Lung (tissue), 12 donors: ENCODE results near the gene ZNRD2. TPM values are rescaled to one million over a fixed set of nuclear protein-coding genes. Genes with fewer than 3 reads are reported as not detected.
A peak's percentile ranks its signal among the peaks of the same experiment; 100 is the strongest.

Source experiments
- ATAC-seq: fragments of 200-7000 bp; cut with Tn5 transposase; one replicate; pipeline ENCODE4 v1.9.1; 2020; ENCODE audit warnings: moderate number of reproducible peaks; ENCODE audit not compliant: insufficient read depth, low FRiP score
- DNase-seq, 3 donors: peaks; one replicate each; pipeline ENCODE4 v3.0.0-alpha.2; 2013 to 2017
- H3K27ac ChIP-seq, 2 donors: one replicate each; pipeline ENCODE4 v1.5.1; 2013; ENCODE audit warnings: mild to moderate bottlenecking in 2 of 2, moderate library complexity in 2 of 2, control low read depth in 1 of 2, inconsistent platforms in 1 of 2, low read depth in 1 of 2, low read length in 1 of 2
- H3K27me3 ChIP-seq, 3 donors: one replicate each; pipeline ENCODE4 v1.5.1; 2013; ENCODE audit warnings: low read length in 2 of 3; ENCODE audit not compliant: control insufficient read depth in 3 of 3, insufficient read depth in 3 of 3
- H3K36me3 ChIP-seq, 4 donors: one replicate each; pipeline ENCODE4 v1.5.1; 2013; ENCODE audit warnings: low read length in 4 of 4, mild to moderate bottlenecking in 1 of 4, moderate library complexity in 1 of 4; ENCODE audit not compliant: control insufficient read depth in 4 of 4, insufficient read depth in 4 of 4
- H3K4me1 ChIP-seq, 5 donors: one replicate each; pipeline ENCODE4 v1.5.1; 2013; ENCODE audit warnings: low read length in 5 of 5, mild to moderate bottlenecking in 2 of 5, moderate library complexity in 1 of 5; ENCODE audit not compliant: control insufficient read depth in 5 of 5, insufficient read depth in 5 of 5
- H3K4me3 ChIP-seq: one replicate; pipeline ENCODE4 v1.5.1; 2013; ENCODE audit warnings: mild to moderate bottlenecking, control low read depth, moderate library complexity
- H3K9ac ChIP-seq, 2 donors: one replicate each; pipeline ENCODE4 v1.5.1; 2013; ENCODE audit warnings: low read length in 2 of 2, control low read depth in 1 of 2; ENCODE audit not compliant: insufficient read depth in 1 of 2
- H3K9me3 ChIP-seq, 4 donors: one replicate each; pipeline ENCODE4 v1.5.1; 2013; ENCODE audit warnings: low read length in 3 of 4, mild to moderate bottlenecking in 1 of 4, moderate library complexity in 1 of 4; ENCODE audit not compliant: control insufficient read depth in 4 of 4, insufficient read depth in 3 of 4
- CTCF ChIP-seq: IDR thresholded peaks from 2 replicates; pipeline ENCODE4 v1.5.1; 2012; ENCODE audit warnings: mild to moderate bottlenecking; ENCODE audit errors: control extremely low read depth, extremely low read depth
- WGBS, 2 donors: extraction: QIAGEN DNeasy Blood & Tissue Kit; methylation state at CpG; one replicate each; pipeline ENCODE4 v1.1.7; 2013; 5-methylcytosine and 5-hydroxymethylcytosine counted together
- polyA plus RNA-seq, 2 donors: library from polyadenylated mRNA; stranded (reverse); fragments of 200-250 nt; gene quantifications; one replicate each; pipeline ENCODE4 v1.2.1, GENCODE V29; 2013
- total RNA-seq, 2 donors: library from RNA; depleted of rRNA in 1 of 2; stranded (reverse); fragments of >200 nt in 1 of 2; gene quantifications; one replicate each; pipeline ENCODE4 v1.2.1, GENCODE V29; 2014 to 2021
- donor health status: control.
- donor health status: control.
- donor health status: Bipolar disorder and iron deficiency.
- donor health status: healthy.
- donor health status: DM: yes; HTN: yes; CAD: no.

The ZNRD2 gene
- total and polyA plus RNA-seq, 4 donors, result 22.0 to 81.5 (median 50.8) TPM

- TF ChIP-seq CTCF, result no peak
- Histone ChIP-seq H3K27ac (no peak overlapping the region), H3K9me3 (no peaks in the 10 kb centered on the region), H3K27me3 (no peaks in the 10 kb centered on the region), H3K9ac (no peak overlapping the region), H3K36me3 (peaks cover 3 to 46% (median 15%) of the 10 kb centered on the region in 4 donors), H3K4me1 (peaks cover 0 to 16% (median 12%) of the 10 kb centered on the region in 5 donors), H3K4me3 (no peak overlapping the region)
- no peak for DNase-seq
- 91 to 92% methylated on average over 38 to 43 of the region's 43 CpGs for WGBS, 2 donors
- ATAC-seq, result no peak
These were observed 31.9 kb upstream of the ZNRD2 start for GRCh38 chr11:65538232-65538914.

- 91% methylated on average over 87 to 92 of the region's 92 CpGs for WGBS, 2 donors
- peaks cover 3 to 47% (median 15%) of the 10 kb centered on the region in 4 donors for H3K36me3 ChIP-seq
- no peak for TF ChIP-seq CTCF
- H3K9ac ChIP-seq, result no peak overlapping the region
- no peak overlapping the region for H3K4me3 ChIP-seq
- ATAC-seq, result no peak
- no peak for DNase-seq
- H3K9me3 ChIP-seq, result no peaks in the 10 kb centered on the region
- peaks cover 0 to 16% (median 12%) of the 10 kb centered on the region in 5 donors for H3K4me1 ChIP-seq
- H3K27ac ChIP-seq, result peak overlapping the region in 1 of 2 donors; percentile 72
- no peaks in the 10 kb centered on the region for H3K27me3 ChIP-seq
These were observed 31.1 kb upstream of the ZNRD2 start for GRCh38 chr11:65538915-65539743.

GRCh38 chr11:65539744-65540289 is 30.5 kb upstream of the ZNRD2 start:
- H3K9me3 ChIP-seq, result no peaks in the 10 kb centered on the region
- DNase-seq (no peak), ATAC-seq (peak; percentile 4)
- WGBS, 2 donors, result 17 to 20% methylated on average over 42 to 60 of the region's 60 CpGs
- no peaks in the 10 kb centered on the region for H3K27me3 ChIP-seq
- H3K4me1 ChIP-seq, result peaks cover 0 to 16% (median 12%) of the 10 kb centered on the region in 5 donors
- H3K9ac ChIP-seq, result no peak overlapping the region
- peaks cover 3 to 44% (median 15%) of the 10 kb centered on the region in 4 donors for H3K36me3 ChIP-seq
- no peak for TF ChIP-seq CTCF
- peak overlapping the region; percentile 62 to 72 for H3K27ac ChIP-seq
- H3K4me3 ChIP-seq, result peak overlapping the region; percentile 33
